Liver (tissue), 9 donors: Measurements from ENCODE around the gene ZNF816. TPM values are rescaled to one million over a fixed set of nuclear protein-coding genes. Genes with fewer than 3 reads are reported as not detected.

Experiments
- DNase-seq: peaks from one replicate; pipeline ENCODE4 v3.0.0-alpha.2; 2017; ENCODE audit warnings: low spot score
- H3K27ac ChIP-seq, 2 donors: one replicate each; pipeline ENCODE4 v1.7.0; 2013; ENCODE audit warnings: inconsistent platforms in 2 of 2, low read length in 2 of 2, control low read depth in 1 of 2, low read depth in 1 of 2, mild to moderate bottlenecking in 1 of 2
- H3K27me3 ChIP-seq, 4 donors: one replicate each; pipeline versions ENCODE4 v1.6.1 to v1.7.0; 2013; ENCODE audit warnings: low read length in 3 of 4, inconsistent platforms in 1 of 4, mild to moderate bottlenecking in 1 of 4, moderate library complexity in 1 of 4; ENCODE audit not compliant: control insufficient read depth in 4 of 4, insufficient read depth in 4 of 4
- H3K36me3 ChIP-seq, 4 donors: one replicate each; pipeline versions ENCODE4 v1.6.1 to v1.7.0; 2013; ENCODE audit warnings: low read length in 3 of 4, mild to moderate bottlenecking in 3 of 4, low read depth in 1 of 4, moderate library complexity in 1 of 4; ENCODE audit not compliant: control insufficient read depth in 4 of 4, insufficient read depth in 3 of 4
- H3K4me1 ChIP-seq, 4 donors: one replicate each; pipeline versions ENCODE4 v1.6.1 to v1.7.0; 2013; ENCODE audit warnings: low read length in 3 of 4, mild to moderate bottlenecking in 3 of 4, moderate library complexity in 1 of 4; ENCODE audit not compliant: control insufficient read depth in 4 of 4, insufficient read depth in 4 of 4
- H3K4me3 ChIP-seq, 3 donors: one replicate each; pipeline versions ENCODE4 v1.6.1 to v1.7.0; 2013; ENCODE audit warnings: low read length in 3 of 3, control low read depth in 1 of 3, low read depth in 1 of 3, mild to moderate bottlenecking in 1 of 3
- H3K9ac ChIP-seq, 2 donors: one replicate each; pipeline ENCODE4 v1.7.0; 2013; ENCODE audit warnings: low read length in 2 of 2, mild to moderate bottlenecking in 2 of 2, moderate library complexity in 2 of 2, control low read depth in 1 of 2, low read depth in 1 of 2
- H3K9me3 ChIP-seq, 4 donors: one replicate each; pipeline versions ENCODE4 v1.6.1 to v1.7.0; 2013; ENCODE audit warnings: low read length in 3 of 4; ENCODE audit not compliant: control insufficient read depth in 4 of 4
- ATF3 ChIP-seq: IDR thresholded peaks from 2 replicates; pipeline ENCODE4 v1.6.1; 2016; ENCODE audit warnings: antibody characterized with exemption
- CTCF ChIP-seq: fragments of 150-350 bp; IDR thresholded peaks from 2 replicates; pipeline ENCODE4 v1.5.1; 2017; ENCODE audit warnings: improper control_type of control experiment, low read depth, low read length; ENCODE audit not compliant: missing input control
- EGR1 ChIP-seq, 2 donors: IDR thresholded peaks; 2 replicates each; pipeline ENCODE4 v1.6.1; 2016 to 2018; ENCODE audit warnings: antibody characterized with exemption in 2 of 2, low read depth in 2 of 2
- FOXA1 ChIP-seq: IDR thresholded peaks from 2 replicates; pipeline ENCODE4 v1.6.1; 2016; ENCODE audit warnings: antibody characterized with exemption
- FOXA2 ChIP-seq: IDR thresholded peaks from 2 replicates; pipeline ENCODE4 v1.6.1; 2016; ENCODE audit warnings: antibody characterized with exemption
- GABPA ChIP-seq, 2 donors: IDR thresholded peaks in 1 of 2; conservative IDR thresholded peaks in 1 of 2; 2 replicates each; pipeline ENCODE4 v1.6.1; 2016; ENCODE audit warnings: antibody characterized with exemption in 2 of 2, mild to moderate bottlenecking in 1 of 2, moderate library complexity in 1 of 2
- HNF4A ChIP-seq, 2 donors: conservative IDR thresholded peaks; 2 replicates each; pipeline ENCODE4 v1.6.1; 2016; ENCODE audit warnings: antibody characterized with exemption in 2 of 2, mild to moderate bottlenecking in 2 of 2
- HNF4G ChIP-seq: IDR thresholded peaks from 2 replicates; pipeline ENCODE4 v1.6.1; 2016; ENCODE audit warnings: antibody characterized with exemption
- JUND ChIP-seq, 2 donors: IDR thresholded peaks; 2 replicates each; pipeline ENCODE4 v1.6.1; 2016; ENCODE audit warnings: antibody characterized with exemption in 2 of 2
- MAX ChIP-seq: IDR thresholded peaks from 2 replicates; pipeline ENCODE4 v1.6.1; 2016; ENCODE audit warnings: antibody characterized with exemption
- NR2F2 ChIP-seq: IDR thresholded peaks from 2 replicates; pipeline ENCODE4 v1.6.1; 2016; ENCODE audit warnings: antibody characterized with exemption
- RAD21 ChIP-seq, 2 donors: IDR thresholded peaks; 2 replicates each; pipeline ENCODE4 v1.6.1; 2016; ENCODE audit warnings: antibody characterized with exemption in 2 of 2, mild to moderate bottlenecking in 2 of 2
- REST ChIP-seq: IDR thresholded peaks from 2 replicates; pipeline ENCODE4 v1.6.1; 2016; ENCODE audit warnings: antibody characterized with exemption, mild to moderate bottlenecking
- RXRA ChIP-seq, 2 donors: IDR thresholded peaks; 2 replicates each; pipeline ENCODE4 v1.6.1; 2017 to 2018; ENCODE audit warnings: antibody characterized with exemption in 2 of 2, mild to moderate bottlenecking in 1 of 2
- SP1 ChIP-seq: IDR thresholded peaks from 2 replicates; pipeline ENCODE4 v1.6.1; 2018; ENCODE audit warnings: antibody characterized with exemption, mild to moderate bottlenecking
- TAF1 ChIP-seq: conservative IDR thresholded peaks from 2 replicates; pipeline ENCODE4 v1.6.1; 2016; ENCODE audit warnings: antibody characterized with exemption, mild to moderate bottlenecking
- YY1 ChIP-seq: IDR thresholded peaks from 2 replicates; pipeline ENCODE4 v1.6.1; 2016; ENCODE audit warnings: antibody characterized with exemption, mild to moderate bottlenecking
- ZBTB33 ChIP-seq: IDR thresholded peaks from 2 replicates; pipeline ENCODE4 v1.6.1; 2016; ENCODE audit warnings: antibody characterized with exemption
- WGBS: extraction: QIAGEN DNeasy Blood & Tissue Kit; methylation state at CpG from one replicate; pipeline ENCODE4 v1.1.7; 2013; 5-methylcytosine and 5-hydroxymethylcytosine counted together
- polyA plus RNA-seq, 2 donors: library from polyadenylated mRNA; stranded (reverse) in 1 of 2; unstranded in 1 of 2; fragments of 200-250 nt in 1 of 2; fragments of >200 nt in 1 of 2; fragmentation: Nextera tagmentation in 1 of 2; extraction: Ambion mirVana in 1 of 2; gene quantifications; one replicate each; pipeline versions ENCODE4 v1.2.1 to v1.2.3, GENCODE V29; 2013 to 2015
- total RNA-seq, 2 donors: library from RNA; depleted of rRNA; stranded (reverse); fragments of >200 nt; gene quantifications; one replicate each; pipeline ENCODE4 v1.2.3, GENCODE V29; 2014
- donor health status: healthy.
- donor health status: healthy.
- donor health status: healthy.
- donor health status: healthy.
- donor health status: healthy.

ZNF816 gene
- total and polyA plus RNA-seq, 4 donors: 0.93 to 6.5 (median 1.7) TPM

- TF ChIP-seq FOXA2 (no peak), RAD21 (IDR thresholded peaks at IDR 0.05) (no peak), CTCF (peak; percentile 23), FOXA1 (no peak)
- DNase-seq: peak; percentile 76
- Histone ChIP-seq H3K27me3 (no peaks in the 10 kb centered on the region), H3K4me1 (no peaks in the 10 kb centered on the region), H3K9ac (peak overlapping the region in 1 of 2 donors; percentile 16), H3K4me3 (peak overlapping the region; percentile 31 to 59 (median 54)), H3K27ac (peak overlapping the region; percentile 41 to 66), H3K9me3 (peaks cover 9 to 23% (median 12%) of the 10 kb centered on the region in 4 donors), H3K36me3 (no peaks in the 10 kb centered on the region)
- 5% methylated on average over 50 of the region's 50 CpGs for WGBS
Measured at GRCh38 chr19:52993342-52994178, 30.9 kb upstream of the ZNF816 start.

- 25% methylated on average over 26 of the region's 26 CpGs for WGBS
- no peak for TF ChIP-seq ATF3
- TF ChIP-seq CTCF: no peak
- no peak for TF ChIP-seq FOXA1
- TF ChIP-seq SP1: no peak
- no peak for TF ChIP-seq GABPA (IDR thresholded peaks at IDR 0.05 in 1 of 2, conservative IDR thresholded peaks at IDR 0.05 in 1 of 2)
- TF ChIP-seq ZBTB33: no peak
- TF ChIP-seq EGR1 (IDR thresholded peaks at IDR 0.05; ENCODE audit: low read depth in 2 of 2): no peak
- no peak for TF ChIP-seq REST
- TF ChIP-seq HNF4A (conservative IDR thresholded peaks at IDR 0.05): no peak
- no peak for TF ChIP-seq MAX
- TF ChIP-seq FOXA2: no peak
- TF ChIP-seq NR2F2: no peak
- TF ChIP-seq HNF4G: no peak
- no peak for TF ChIP-seq TAF1
- no peak for TF ChIP-seq RXRA (IDR thresholded peaks at IDR 0.05)
- TF ChIP-seq RAD21 (IDR thresholded peaks at IDR 0.05): no peak
- no peak for TF ChIP-seq JUND (IDR thresholded peaks at IDR 0.05)
- no peak for TF ChIP-seq YY1
- H3K4me3 ChIP-seq: peak overlapping the region in 1 of 3 donors; percentile 31
- H3K4me1 ChIP-seq: no peaks in the 10 kb centered on the region
- H3K27me3 ChIP-seq: no peaks in the 10 kb centered on the region
- no peaks in the 10 kb centered on the region for H3K36me3 ChIP-seq
- DNase-seq: no peak
- peaks cover 3 to 22% (median 11%) of the 10 kb centered on the region in 4 donors for H3K9me3 ChIP-seq
- no peak overlapping the region for H3K27ac ChIP-seq
- no peak overlapping the region for H3K9ac ChIP-seq
Measured at GRCh38 chr19:52992109-52993004, 29.7 kb upstream of the ZNF816 start.
